Panc1 (cell line): ENCODE results near the gene MCF2L. TPM values are rescaled to one million over a fixed set of nuclear protein-coding genes. Genes with fewer than 3 reads are reported as not detected.
A peak's percentile ranks its signal among the peaks of the same experiment; 100 is the strongest.

ENCODE experiments used
- ATAC-seq: fragments of 200-7000 bp; cut with Tn5 transposase; 2 replicates; pipeline ENCODE4 v1.9.1; 2020; ENCODE audit warnings: mild to moderate bottlenecking, moderate library complexity
- BruUV-seq: library from RNA; stranded (reverse); fragments of 400-500 nt; replicated peaks from 2 replicates; lab custom pipeline; 2021; lab: Mats Ljungman, UMichigan
- CTCF ChIA-PET: fragments of 300-600 bp; sonication (Branson Sonifier 250); formaldehyde crosslinking; loops from one replicate; lab custom pipeline; 2022; ENCODE audit warnings: antibody characterized with exemption; lab: Charles Lee
- POLR2A ChIA-PET: fragments of 300-600 bp; sonication (Branson Sonifier 250); formaldehyde crosslinking; loops from one replicate; lab custom pipeline; 2022; ENCODE audit warnings: antibody characterized with exemption; lab: Charles Lee
- DNase-seq: peaks from one replicate; pipeline ENCODE4 v3.0.0-alpha.2; 2010; ENCODE audit warnings: low read depth, low spot score
- H3K27ac ChIP-seq: 2 replicates; pipeline ENCODE4 v1.5.1; 2011; ENCODE audit warnings: mild to moderate bottlenecking, low read length, inconsistent platforms
- H3K27me3 ChIP-seq: fragments of 200-500 bp; sonication (Bioruptor generic); 2 replicates; pipeline ENCODE4 v1.6.0; 2014; ENCODE audit warnings: low read length, inconsistent platforms; ENCODE audit not compliant: control insufficient read depth, insufficient read depth
- H3K36me3 ChIP-seq: fragments of 200-500 bp; sonication (Bioruptor generic); 2 replicates; pipeline ENCODE4 v1.5.1; 2014; ENCODE audit warnings: inconsistent platforms, mild to moderate bottlenecking, low read length, moderate library complexity; ENCODE audit not compliant: control insufficient read depth, insufficient read depth
- H3K4me1 ChIP-seq: 2 replicates; pipeline ENCODE4 v1.5.1; 2011; ENCODE audit warnings: inconsistent platforms, mild to moderate bottlenecking, low read length, moderate library complexity; ENCODE audit not compliant: control insufficient read depth, insufficient read depth
- H3K4me3 ChIP-seq, 2 experiments: 2 replicates each; pipeline ENCODE4 v1.5.1; 2011 to 2012; ENCODE audit warnings: low read depth in 2 of 2, low read length in 2 of 2, mild to moderate bottlenecking in 2 of 2, inconsistent platforms in 1 of 2, moderate library complexity in 1 of 2
- H3K9me3 ChIP-seq: fragments of 200-500 bp; sonication (Bioruptor generic); 2 replicates; pipeline ENCODE4 v1.5.1; 2014; ENCODE audit warnings: low read depth, mild to moderate bottlenecking, inconsistent platforms, low read length, moderate library complexity; ENCODE audit not compliant: control insufficient read depth, insufficient read depth
- CTCF ChIP-seq: fragments of 450-650 bp; IDR thresholded peaks from 2 replicates; pipeline ENCODE4 v1.5.1; 2017; ENCODE audit warnings: mild to moderate bottlenecking
- POLR2AphosphoS5 ChIP-seq: IDR thresholded peaks from 2 replicates; pipeline ENCODE4 v1.6.1; 2012; ENCODE audit warnings: mild to moderate bottlenecking, low read depth, low read length, moderate library complexity
- REST ChIP-seq, 2 experiments: IDR thresholded peaks; 2 replicates each; pipeline ENCODE4 v1.6.1; 2011 to 2012; ENCODE audit warnings: low read depth in 2 of 2, control low read depth in 1 of 2, low read length in 1 of 2, mild to moderate bottlenecking in 1 of 2, moderate library complexity in 1 of 2; ENCODE audit not compliant: insufficient read depth in 1 of 2
- SIN3A ChIP-seq: IDR thresholded peaks from 2 replicates; pipeline ENCODE4 v1.6.1; 2012; ENCODE audit warnings: low read depth, mild to moderate bottlenecking, low read length, moderate library complexity, borderline replicate concordance; ENCODE audit not compliant: insufficient read depth
- TCF7L2 ChIP-seq: IDR thresholded peaks from 2 replicates; pipeline ENCODE4 v1.6.1; 2011; ENCODE audit warnings: mild to moderate bottlenecking, low read depth, low read length, inconsistent platforms
- in situ Hi-C: cut with HindIII; loops from 2 replicates; pipeline ENCODE4 v1.10.0; 2016; ENCODE audit warnings: low sequenced_read_pairs, low pct_unique_long_range_greater_than_20kb
- intact Hi-C: fragments of 100-400 bp; cut with micrococcal nuclease; formaldehyde crosslinking; loops from one replicate; pipeline ENCODE4 v1.10.0; 2022; ENCODE audit not compliant: unreplicated experiment
- total RNA-seq: library from RNA; stranded (reverse); gene quantifications from one replicate; pipeline ENCODE4 v1.2.1, GENCODE V29; 2021; ENCODE audit not compliant: unreplicated experiment

MCF2L gene
- total RNA-seq, 1 experiment from 2014 or later = 0.57 TPM

GRCh38 chr13:112967686-112968379, 1.2 kb upstream of the MCF2L start:
- in situ Hi-C loops = no loop called here
- Histone ChIP-seq H3K36me3 (no peaks in the 10 kb centered on the region), H3K4me3 (no peak overlapping the region), H3K9me3 (no peaks in the 10 kb centered on the region), H3K27me3 (peaks cover 9% of the 10 kb centered on the region), H3K4me1 (no peaks in the 10 kb centered on the region; the same call in 1 of the 2 replicates), H3K27ac (no peak overlapping the region)
- CTCF ChIA-PET = no interaction called here
- POLR2A ChIA-PET = no interaction called here
- no peak for DNase-seq
- intact Hi-C loops = no loop called here
- ATAC-seq = no peak
- TF ChIP-seq REST (IDR thresholded peaks at IDR 0.05; ENCODE audit: insufficient read depth in 1 of 2, low read depth in 2 of 2, low read length in 1 of 2) = no peak
- no peak for TF ChIP-seq CTCF
- TF ChIP-seq SIN3A = no peak
- TF ChIP-seq POLR2AphosphoS5 = no peak
- no peak for TF ChIP-seq TCF7L2
- no TSS peak for BruUV-seq

GRCh38 chr13:112968380-112968909, 569 bp upstream of the MCF2L start:
- Histone ChIP-seq H3K9me3 (no peaks in the 10 kb centered on the region), H3K4me1 (no peaks in the 10 kb centered on the region; the same call in 1 of the 2 replicates), H3K36me3 (no peaks in the 10 kb centered on the region), H3K4me3 (peak overlapping the region in 1 of 2 experiments; percentile 18; a peak in 1 of 4 replicates), H3K27ac (no peak overlapping the region), H3K27me3 (peaks cover 9% of the 10 kb centered on the region)
- no TSS peak for BruUV-seq
- in situ Hi-C loops = no loop called here
- ChIA-PET CTCF (no interaction called here), POLR2A (no interaction called here)
- TF ChIP-seq CTCF = no peak
- TF ChIP-seq SIN3A = no peak
- TF ChIP-seq REST (IDR thresholded peaks at IDR 0.05; ENCODE audit: insufficient read depth in 1 of 2, low read depth in 2 of 2, low read length in 1 of 2) = no peak
- no peak for TF ChIP-seq POLR2AphosphoS5
- TF ChIP-seq TCF7L2 = no peak
- ATAC-seq = no peak
- DNase-seq = no peak
- intact Hi-C loops = no loop called here
